A673 (cell line): ENCODE results near the gene SGPL1. TPM values are rescaled to one million over a fixed set of nuclear protein-coding genes. Genes with fewer than 3 reads are reported as not detected.

Experiments
- BruUV-seq: library from RNA; stranded (reverse); fragments of 400-500 nt; replicated peaks from 2 replicates; lab custom pipeline; 2021; lab: Mats Ljungman, UMichigan
- CTCF ChIA-PET: fragments of 300-600 bp; sonication (Branson Sonifier 250); formaldehyde crosslinking; loops from one replicate; lab custom pipeline; 2022; ENCODE audit warnings: antibody characterized with exemption; lab: Charles Lee
- POLR2A ChIA-PET: fragments of 300-600 bp; sonication (Branson Sonifier 250); formaldehyde crosslinking; loops from one replicate; lab custom pipeline; 2022; ENCODE audit warnings: antibody characterized with exemption; ENCODE audit not compliant: low non-redundant PET; lab: Charles Lee
- DNase-seq: peaks from one replicate; pipeline ENCODE4 v3.0.0-alpha.2; 2015; ENCODE audit warnings: low spot score
- H3K27ac ChIP-seq: fragments of 200-600 bp; sonication (generic); 2 replicates; pipeline ENCODE4 v1.5.1; 2016; ENCODE audit warnings: mixed run types, low read depth, mild to moderate bottlenecking, mixed read lengths, antibody characterized with exemption, low read length; ENCODE audit not compliant: poor library complexity, severe bottlenecking
- H3K27me3 ChIP-seq: fragments of 200-600 bp; sonication (generic); replicated peaks from 2 replicates; pipeline ENCODE4 v1.6.1; 2017; ENCODE audit warnings: mixed run types, low read depth, mild to moderate bottlenecking, mixed read lengths, antibody characterized with exemption, low read length; ENCODE audit not compliant: insufficient read depth, poor library complexity
- H3K36me3 ChIP-seq: fragments of 200-600 bp; sonication (generic); 2 replicates; pipeline ENCODE4 v1.6.1; 2016; ENCODE audit warnings: mixed run types, mild to moderate bottlenecking, mixed read lengths, antibody characterized with exemption, low read length; ENCODE audit not compliant: insufficient read depth, poor library complexity, severe bottlenecking
- H3K4me1 ChIP-seq: fragments of 200-600 bp; sonication (generic); 2 replicates; pipeline ENCODE4 v1.6.1; 2017; ENCODE audit warnings: mixed run types, mild to moderate bottlenecking, mixed read lengths, antibody characterized with exemption, low read length; ENCODE audit not compliant: insufficient read depth, poor library complexity, severe bottlenecking
- H3K4me3 ChIP-seq: fragments of 200-600 bp; sonication (generic); 2 replicates; pipeline ENCODE4 v1.5.1; 2016; ENCODE audit warnings: low read depth, mixed run types, mild to moderate bottlenecking, mixed read lengths, low read length; ENCODE audit not compliant: poor library complexity, severe bottlenecking
- H3K9me3 ChIP-seq: fragments of 200-600 bp; sonication (generic); 2 replicates; pipeline ENCODE4 v1.6.1; 2016; ENCODE audit warnings: mixed run types, low read depth, mild to moderate bottlenecking, mixed read lengths, antibody characterized with exemption, low read length; ENCODE audit not compliant: poor library complexity, severe bottlenecking
- EZH2 ChIP-seq: fragments of 200-600 bp; sonication (generic); IDR thresholded peaks from 2 replicates; pipeline ENCODE4 v1.6.1; 2017; ENCODE audit warnings: borderline replicate concordance, low read depth, mild to moderate bottlenecking, mixed read lengths, antibody characterized with exemption, low read length; ENCODE audit not compliant: poor library complexity, severe bottlenecking
- intact Hi-C: fragments of 100-400 bp; cut with micrococcal nuclease; formaldehyde crosslinking; loops from one replicate; pipeline ENCODE4 v1.10.0; 2022; ENCODE audit not compliant: unreplicated experiment
- total RNA-seq: library from RNA; stranded (reverse); gene quantifications from 2 replicates; pipeline ENCODE4 v1.2.3, GENCODE V29; 2021
- TF ChIP-seq, protein P1 (sequence below): fragments of 300-800, 200-600 bp; sonication (generic); conservative IDR thresholded peaks from 2 replicates; pipeline ENCODE4 v1.5.1; 2017; ENCODE audit warnings: low read depth, mild to moderate bottlenecking, antibody characterized with exemption, low read length, moderate library complexity, mixed read lengths

SGPL1 gene
- total RNA-seq, 1 experiment from 2014 or later, result 48.6 TPM

- Histone ChIP-seq H3K4me3 (no peak overlapping the region), H3K4me1 (no peaks in the 10 kb centered on the region), H3K27ac (no peak overlapping the region), H3K27me3 (no peaks in the 10 kb centered on the region), H3K36me3 (peaks cover 16% of the 10 kb centered on the region), H3K9me3 (no peaks in the 10 kb centered on the region)
- no peak for DNase-seq
- TF ChIP-seq, protein P1, sequence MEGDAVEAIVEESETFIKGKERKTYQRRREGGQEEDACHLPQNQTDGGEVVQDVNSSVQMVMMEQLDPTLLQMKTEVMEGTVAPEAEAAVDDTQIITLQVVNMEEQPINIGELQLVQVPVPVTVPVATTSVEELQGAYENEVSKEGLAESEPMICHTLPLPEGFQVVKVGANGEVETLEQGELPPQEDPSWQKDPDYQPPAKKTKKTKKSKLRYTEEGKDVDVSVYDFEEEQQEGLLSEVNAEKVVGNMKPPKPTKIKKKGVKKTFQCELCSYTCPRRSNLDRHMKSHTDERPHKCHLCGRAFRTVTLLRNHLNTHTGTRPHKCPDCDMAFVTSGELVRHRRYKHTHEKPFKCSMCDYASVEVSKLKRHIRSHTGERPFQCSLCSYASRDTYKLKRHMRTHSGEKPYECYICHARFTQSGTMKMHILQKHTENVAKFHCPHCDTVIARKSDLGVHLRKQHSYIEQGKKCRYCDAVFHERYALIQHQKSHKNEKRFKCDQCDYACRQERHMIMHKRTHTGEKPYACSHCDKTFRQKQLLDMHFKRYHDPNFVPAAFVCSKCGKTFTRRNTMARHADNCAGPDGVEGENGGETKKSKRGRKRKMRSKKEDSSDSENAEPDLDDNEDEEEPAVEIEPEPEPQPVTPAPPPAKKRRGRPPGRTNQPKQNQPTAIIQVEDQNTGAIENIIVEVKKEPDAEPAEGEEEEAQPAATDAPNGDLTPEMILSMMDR, result no peak
- TF ChIP-seq EZH2, result no peak
- ChIA-PET POLR2A (no interaction called here), CTCF (no interaction called here)
- no TSS peak for BruUV-seq
- intact Hi-C loops, result no loop called here
Observed at GRCh38 chr10:70863470-70864160, 47.9 kb downstream of the SGPL1 start.

DNA sequence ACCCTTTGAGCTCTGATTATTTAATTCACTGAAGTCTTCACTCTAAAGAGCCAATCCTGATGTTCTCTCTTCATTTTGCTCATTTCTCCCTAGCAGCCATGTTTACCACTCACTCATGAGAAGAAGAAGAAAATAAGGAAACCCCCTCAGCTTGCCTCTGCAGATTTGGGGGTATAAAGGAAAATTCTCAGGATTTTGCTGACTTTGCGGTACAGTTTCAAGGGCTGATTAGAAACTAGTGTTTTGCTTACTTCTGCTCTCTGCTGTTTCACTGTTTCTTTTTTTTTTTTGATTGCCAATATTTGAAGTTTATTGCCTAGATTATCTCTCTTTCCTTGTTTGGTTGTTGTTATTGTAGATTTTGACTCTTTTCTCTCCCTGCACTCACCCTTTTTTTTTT, 49.2 kb downstream of the SGPL1 start:
- Histone ChIP-seq H3K9me3 (no peaks in the 10 kb centered on the region), H3K27ac (no peak overlapping the region), H3K36me3 (peaks cover 9% of the 10 kb centered on the region), H3K4me3 (no peak overlapping the region), H3K4me1 (no peaks in the 10 kb centered on the region), H3K27me3 (no peaks in the 10 kb centered on the region)
- no peak for DNase-seq
- intact Hi-C loops, result no loop called here
- POLR2A ChIA-PET, result no interaction called here
- TF ChIP-seq, protein P1, result no peak
- TF ChIP-seq EZH2, result no peak
- CTCF ChIA-PET, result no interaction called here
- BruUV-seq, result no TSS peak

- H3K27ac ChIP-seq, result no peak overlapping the region
- POLR2A ChIA-PET, result no interaction called here
- intact Hi-C loops, result no loop called here
- H3K4me1 ChIP-seq, result no peaks in the 10 kb centered on the region
- H3K9me3 ChIP-seq, result no peaks in the 10 kb centered on the region
- no peaks in the 10 kb centered on the region for H3K36me3 ChIP-seq
- CTCF ChIA-PET, result no interaction called here
- H3K27me3 ChIP-seq, result no peaks in the 10 kb centered on the region
- H3K4me3 ChIP-seq, result no peak overlapping the region
- no TSS peak for BruUV-seq
- TF ChIP-seq, protein P1, result no peak
- TF ChIP-seq EZH2, result no peak
- DNase-seq, result no peak
Observed at GRCh38 chr10:70866424-70866823, 50.7 kb downstream of the SGPL1 start.
